Fibroblast of skin of left biceps (primary cell): ENCODE measurements around the gene LIX1L.

Source experiments
- DNase-seq, 2 experiments: peaks; one replicate each; pipeline ENCODE4 v3.0.0-alpha.2; 2013; ENCODE audit warnings: low read depth in 2 of 2

LIX1L gene

DNA sequence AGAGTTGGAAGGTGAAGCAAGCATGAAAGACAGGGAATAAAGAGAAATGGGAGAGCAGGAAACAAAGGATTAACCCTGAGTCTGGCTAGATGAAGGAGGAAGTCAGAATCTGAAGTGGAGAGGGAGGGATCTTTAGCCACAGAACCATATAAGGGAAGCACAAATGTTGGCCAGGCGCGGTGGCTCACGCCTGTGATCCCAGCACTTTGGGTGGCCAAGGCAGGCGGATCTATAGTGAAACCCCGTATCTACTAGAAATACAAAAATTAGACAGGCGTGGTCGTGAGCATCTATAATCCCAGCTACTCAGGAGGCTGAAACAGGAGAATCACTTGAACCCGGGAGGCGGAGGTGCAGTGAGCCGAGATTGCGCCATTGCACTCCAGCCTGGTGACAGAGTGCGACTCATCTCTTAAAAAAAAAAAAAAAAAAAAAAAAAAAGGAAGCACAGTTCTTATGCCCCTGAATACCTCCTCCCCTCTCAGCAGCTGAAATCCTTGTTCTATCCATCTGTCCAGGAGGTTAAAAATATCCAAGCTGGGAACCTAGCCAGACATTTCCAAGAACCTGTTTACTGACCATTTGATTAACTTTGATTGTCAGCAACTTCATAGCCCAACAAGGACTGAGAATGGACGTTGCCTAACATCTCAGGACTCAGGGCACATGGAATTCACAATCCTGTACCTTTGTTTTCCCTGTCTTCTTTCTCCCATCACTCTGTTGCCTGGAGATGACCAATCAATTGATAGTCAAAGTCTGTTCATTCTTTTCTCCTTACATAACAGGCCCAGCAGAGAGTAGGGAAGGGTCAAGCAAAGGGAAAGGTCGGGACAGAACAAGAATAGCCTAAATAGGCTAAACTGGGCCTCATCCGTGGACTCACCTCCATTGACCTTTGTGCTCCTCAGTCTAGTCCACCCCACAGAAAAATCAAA is 28.0 kb upstream of the LIX1L start:
- peak in 1 of 2 experiments; percentile 53 for DNase-seq

DNA sequence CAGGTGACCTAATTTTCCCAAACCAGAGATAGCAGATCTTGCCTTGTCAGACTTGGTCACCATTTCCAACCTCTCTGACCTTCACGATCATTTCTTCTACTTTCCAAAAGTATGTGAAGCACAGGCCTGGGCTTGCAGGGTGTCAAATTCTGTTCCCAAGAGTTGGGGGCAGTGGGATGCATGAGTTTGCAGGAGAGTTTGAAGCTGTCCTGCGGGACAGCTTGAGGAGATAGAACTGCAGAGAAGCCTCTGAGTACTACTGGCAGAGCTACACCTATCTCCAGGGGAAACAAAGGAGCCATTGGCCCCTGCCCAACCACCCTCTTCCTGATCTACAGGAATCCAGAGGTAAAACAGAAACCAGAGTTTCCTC is 27.3 kb upstream of the LIX1L start:
- no peak for DNase-seq

- DNase-seq: no peak
Observed at GRCh38 chr1:145983960-145984830, 26.4 kb upstream of the LIX1L start.

DNA sequence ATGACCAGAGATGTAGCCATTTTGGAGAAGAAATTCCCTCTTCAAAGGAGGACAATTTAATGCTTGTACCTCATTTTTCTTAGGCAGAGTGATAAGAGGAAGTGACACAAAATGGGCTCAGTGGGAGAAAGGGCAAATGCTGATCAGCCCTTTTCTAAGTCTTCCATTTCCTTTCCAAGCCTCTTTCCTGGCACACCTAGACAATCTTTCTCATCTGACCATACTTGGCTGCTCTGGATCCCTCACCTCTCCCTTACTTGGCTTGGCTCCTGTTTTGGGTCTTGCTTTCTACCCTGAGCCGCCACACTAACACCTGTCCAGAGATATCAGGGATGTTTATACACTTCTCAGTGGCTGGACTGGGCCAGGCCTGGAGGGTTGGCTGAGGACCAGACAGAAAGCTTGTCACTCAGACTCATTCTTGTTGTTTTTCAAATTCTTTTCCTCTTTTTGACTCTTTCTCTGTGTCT is 25.4 kb upstream of the LIX1L start:
- no peak for DNase-seq

DNA sequence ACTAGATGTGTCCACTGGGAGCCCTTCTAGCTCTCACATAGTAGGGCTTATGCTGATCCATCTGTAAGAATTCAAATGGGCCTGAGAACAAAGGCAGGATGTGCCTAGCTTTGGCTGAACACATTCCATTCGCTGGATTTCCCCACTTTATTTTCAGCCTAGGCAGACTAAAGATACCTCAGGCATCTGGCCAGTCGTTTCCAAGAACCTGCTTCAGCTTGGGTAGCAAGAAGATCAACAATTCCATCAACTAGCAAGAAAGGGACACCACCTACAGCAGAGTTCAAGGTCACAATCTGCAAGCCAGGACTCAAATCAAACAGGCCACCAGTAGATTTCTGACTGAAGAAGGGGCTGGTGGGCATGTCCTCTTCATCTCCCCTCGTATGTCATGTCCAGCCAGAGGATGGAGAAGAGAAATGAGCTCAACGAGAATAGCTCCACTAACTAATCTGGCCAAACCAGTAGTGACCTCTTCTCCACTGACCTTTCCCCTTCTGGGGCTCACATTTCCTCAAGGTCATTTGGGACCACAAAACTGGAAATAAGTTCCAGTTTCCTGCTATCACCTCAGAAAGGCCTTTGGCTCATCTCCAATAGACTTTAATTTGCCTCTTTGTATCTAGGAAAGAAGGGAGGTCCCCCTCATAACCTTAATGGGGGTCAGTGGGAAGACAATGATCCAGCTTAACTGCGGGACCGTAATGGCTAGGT is 24.4 kb upstream of the LIX1L start:
- DNase-seq: no peak

- no peak for DNase-seq
Observed at GRCh38 chr1:145980457-145980994, 22.7 kb upstream of the LIX1L start.

- DNase-seq: no peak
Observed at GRCh38 chr1:145979746-145980456, 22.1 kb upstream of the LIX1L start.

DNA sequence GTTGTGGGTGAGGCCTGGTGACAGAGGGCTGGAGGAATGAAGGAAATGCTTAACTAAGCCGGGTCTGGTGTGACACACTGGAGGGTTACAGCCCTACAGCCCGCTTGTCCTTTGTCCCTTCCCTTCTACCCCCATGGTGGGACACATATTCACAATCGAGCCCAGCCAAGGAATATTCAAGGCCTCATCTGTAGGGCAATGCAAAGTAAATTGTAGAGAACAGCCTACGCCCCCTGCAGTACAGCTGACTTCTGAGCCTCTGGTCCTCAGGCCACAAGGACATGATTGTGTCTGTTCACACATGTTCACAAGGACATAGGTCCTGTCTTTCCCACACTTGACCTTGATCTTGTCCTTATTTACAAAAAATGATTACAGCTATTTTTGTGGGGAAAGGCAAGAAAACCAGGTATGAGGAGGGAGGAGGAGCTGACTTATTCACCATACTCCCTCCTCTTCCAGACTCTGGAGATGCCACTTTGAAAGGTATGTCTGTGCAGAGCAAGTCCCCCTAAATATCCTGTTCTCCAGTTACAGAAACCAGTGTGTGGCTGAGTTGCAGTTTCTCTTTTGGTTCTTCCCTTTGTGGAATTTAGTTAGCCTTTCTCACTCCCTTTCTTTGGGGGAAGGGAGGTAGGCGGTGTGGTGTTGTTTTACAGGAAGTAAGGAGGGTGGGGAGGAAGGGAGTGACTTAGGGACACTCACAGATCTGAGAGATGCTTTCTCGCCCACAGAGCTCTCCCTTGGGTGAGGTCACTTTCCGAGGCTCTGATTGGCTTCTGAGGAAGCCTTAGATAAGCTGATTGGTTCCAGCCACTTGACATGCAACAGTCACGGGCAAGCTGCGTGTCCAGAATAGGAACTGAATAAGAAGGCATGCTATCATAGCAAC is 21.3 kb upstream of the LIX1L start:
- DNase-seq: peak; percentile 99

DNA sequence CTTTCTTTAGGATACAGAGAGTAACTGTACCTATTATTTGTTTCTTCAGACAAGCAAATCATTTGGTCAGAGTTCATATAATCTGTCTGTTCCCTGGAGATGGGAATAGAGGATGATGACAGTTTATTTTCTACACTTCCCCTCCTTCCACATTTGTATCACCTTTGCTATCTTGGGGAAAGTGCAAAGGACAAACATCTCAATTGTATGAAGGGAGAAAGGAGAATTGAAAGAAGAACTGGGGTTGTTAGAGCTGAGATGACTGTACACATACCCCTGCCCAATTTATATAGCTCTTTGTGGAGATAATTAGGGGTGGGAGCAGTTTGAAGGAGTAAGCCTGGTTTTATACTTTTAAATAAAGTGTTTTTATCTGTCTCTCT is 20.6 kb upstream of the LIX1L start:
- DNase-seq: no peak

DNA sequence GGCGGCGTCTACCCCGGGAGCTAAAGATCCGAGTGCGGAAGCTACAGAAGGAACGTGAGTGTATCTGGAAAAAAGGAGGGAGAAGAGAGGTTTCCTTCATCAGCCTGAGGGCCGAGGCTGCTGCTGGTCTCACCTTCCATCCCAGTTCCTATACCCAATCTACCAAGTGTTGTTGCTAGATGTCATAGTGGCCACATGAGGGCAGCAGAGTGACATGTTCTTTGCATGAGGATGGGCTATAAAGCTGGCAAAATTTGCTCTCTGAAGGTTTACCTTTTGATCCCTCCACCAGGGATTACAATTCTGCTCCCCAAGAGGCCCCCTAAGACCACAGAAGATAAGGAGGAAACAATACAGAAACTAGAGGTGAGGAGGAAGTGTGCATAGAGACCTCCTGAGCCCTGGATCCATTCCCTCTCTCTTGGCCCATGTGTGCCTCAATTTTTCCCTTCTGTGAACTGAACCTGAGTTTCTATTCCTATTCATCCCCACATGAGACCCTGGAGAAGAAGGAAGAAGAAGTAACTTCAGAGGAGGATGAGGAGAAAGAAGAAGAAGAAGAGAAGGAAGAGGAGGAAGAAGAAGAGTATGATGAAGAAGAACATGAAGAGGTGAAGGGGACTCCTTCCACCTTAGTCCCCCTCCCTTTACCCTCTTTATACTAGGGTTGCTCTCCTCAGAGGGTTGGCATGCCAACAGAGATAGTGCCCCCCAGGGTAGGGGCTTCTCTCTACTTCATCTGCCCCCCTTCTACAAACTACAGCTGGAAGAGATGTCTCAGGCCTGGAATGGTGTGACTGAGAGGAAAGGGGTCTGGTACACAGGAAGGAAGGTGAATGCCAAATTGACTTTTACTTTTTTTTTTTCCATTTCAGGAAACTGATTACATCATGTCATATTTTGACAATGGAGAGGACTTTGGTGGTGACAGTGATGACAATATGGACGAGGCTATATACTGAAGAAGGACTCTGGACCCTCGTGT is 20.0 kb upstream of the LIX1L start:
- peak; percentile 56 to 58 for DNase-seq

- no peak for DNase-seq
Observed at GRCh38 chr1:145977016-145977415, 19.2 kb upstream of the LIX1L start.

DNA sequence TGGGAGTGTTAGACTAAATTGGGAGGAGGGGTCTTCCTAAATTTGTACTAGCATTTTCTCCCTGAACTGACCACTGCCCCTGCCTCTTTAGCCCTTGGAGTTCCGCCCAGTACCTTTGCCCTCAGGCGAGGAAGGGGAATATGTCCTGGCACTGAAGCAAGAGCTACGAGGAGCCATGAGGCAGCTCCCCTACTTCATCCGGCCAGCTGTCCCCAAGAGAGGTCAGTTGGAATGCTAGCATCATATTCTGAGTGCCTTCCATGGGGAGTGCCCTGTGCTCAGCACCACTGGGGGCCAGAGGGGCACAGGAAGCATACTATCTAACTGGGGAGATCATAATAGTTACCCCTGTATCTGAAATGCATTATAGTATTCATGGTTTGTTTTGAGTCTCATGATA is 17.4 kb upstream of the LIX1L start:
- DNase-seq: no peak

DNA sequence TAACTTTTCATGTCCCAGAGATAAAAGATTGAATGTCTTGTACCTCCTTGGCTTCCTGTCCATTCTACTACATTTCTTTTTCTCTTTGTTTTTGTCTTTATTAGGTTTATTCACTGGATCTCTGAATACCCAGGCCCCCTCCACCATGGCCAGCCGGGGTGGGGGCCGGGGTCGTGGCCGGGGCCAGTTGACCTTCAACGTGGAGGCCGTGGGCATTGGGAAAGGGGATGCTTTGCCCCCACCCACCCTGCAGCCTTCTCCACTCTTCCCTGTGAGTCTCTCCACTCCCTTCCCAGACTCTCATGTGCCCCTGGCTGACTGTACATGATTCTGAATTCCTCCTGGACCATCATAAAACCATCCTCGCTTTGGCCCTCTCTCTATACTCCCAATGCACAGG is 16.9 kb upstream of the LIX1L start:
- DNase-seq: no peak

GRCh38 chr1:145972580-145972979 is 14.8 kb upstream of the LIX1L start:
- DNase-seq: no peak

DNA sequence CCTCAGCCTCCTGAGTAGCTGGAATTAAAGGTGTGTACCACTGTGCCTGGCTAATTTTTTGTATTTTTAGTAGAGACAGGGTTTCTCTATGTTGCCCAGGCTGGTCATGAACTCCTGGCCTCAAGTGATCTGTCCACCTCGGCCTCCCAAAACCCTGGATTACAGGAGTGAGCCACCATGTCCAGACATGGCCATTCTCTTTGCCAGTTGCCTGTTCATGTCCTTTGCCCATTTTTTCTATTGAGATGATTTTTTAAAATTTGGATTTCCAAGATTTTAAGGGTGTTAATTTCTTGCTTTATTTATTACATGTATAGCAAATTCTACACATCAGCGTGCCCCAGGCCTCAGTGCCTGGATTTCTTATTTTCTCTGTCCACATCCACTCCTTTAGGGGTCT is 9.5 kb upstream of the LIX1L start:
- no peak for DNase-seq

DNA sequence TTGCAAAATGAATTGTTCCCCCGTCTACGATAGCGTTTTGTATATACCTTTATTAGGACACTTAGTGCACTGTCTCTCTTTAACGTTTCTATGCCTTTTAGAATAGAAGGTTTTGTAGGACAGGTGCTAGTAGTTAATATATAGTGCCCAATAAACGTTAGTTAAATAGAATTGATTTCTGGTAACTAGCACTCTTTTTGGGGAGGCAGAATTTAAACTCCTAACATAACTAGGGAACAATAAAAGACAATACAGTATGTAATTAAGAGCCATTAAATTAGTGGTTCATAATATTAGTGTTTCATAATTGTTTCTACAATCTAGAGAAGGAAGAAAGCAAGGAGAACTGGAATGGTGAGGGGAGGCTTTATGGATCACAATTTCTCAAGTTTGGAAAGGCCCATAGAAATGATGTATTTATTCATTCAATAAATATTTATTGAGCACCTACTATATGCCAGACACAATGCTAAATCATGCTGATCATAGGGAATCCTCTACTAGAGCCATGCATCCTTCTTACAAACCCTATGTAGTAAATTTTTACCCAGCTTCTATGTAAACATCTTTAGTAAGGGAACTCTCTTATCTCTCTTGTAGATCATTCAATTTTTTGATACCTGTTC is 7.4 kb upstream of the LIX1L start:
- DNase-seq: no peak

DNA sequence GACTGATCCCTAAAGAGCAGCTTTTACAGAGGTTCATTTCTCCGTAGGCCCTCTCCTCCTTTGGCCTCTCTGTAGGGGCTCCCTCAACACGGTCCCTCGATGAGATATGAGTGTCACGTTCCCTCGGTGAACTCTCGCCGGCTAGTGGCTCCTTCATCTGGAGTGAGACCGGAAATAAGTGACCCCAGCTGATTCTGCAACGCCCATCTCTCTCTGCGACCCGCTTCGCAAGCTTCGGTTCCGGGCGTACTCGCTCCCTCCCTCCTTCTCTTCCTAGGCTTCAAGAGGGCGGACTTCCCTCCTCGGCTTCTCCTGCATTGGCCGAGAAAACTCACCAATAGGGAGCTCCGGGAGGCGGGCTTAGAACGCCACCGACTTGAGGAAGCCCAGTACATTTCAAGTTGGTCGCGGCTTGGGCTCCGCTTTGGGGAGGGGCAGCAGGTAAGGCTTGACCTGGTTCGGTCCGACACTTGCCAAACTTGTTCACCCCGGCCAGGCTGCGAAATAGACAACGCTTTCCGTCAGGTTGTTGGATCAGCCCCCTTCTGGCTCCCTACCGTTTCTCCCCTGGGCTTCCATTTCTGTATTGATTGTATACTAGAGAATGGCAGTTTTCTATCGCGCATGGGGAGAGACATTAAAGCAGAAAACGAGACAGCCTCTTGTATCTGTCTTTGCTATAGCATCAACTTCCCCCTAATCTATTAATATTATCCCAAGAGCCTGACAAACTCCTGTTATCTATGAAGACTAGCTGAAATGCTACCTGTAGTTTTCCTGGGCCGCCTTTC is 6.7 kb upstream of the LIX1L start, which contains the start of the genes ANKRD34A and POLR3GL:
TSS of gene ANKRD34A (minus strand) at position 248 of the 791 bp plus-strand sequence. CDS start 2,816 bp downstream, outside the sequence.
TSS of gene POLR3GL (plus strand) at position 363 of the 791 bp plus-strand sequence. CDS start 10,176 bp downstream, outside the sequence.
- peak; percentile 61 to 69 for DNase-seq
